Lung (tissue), 12 donors: Measurements from ENCODE around the gene AURKA. TPM values are rescaled to one million over a fixed set of nuclear protein-coding genes. Genes with fewer than 3 reads are reported as not detected.

Experiments
- ATAC-seq: fragments of 200-7000 bp; cut with Tn5 transposase; one replicate; pipeline ENCODE4 v1.9.1; 2020; ENCODE audit warnings: moderate number of reproducible peaks; ENCODE audit not compliant: insufficient read depth, low FRiP score
- DNase-seq, 3 donors: peaks; one replicate each; pipeline ENCODE4 v3.0.0-alpha.2; 2013 to 2017
- H3K27ac ChIP-seq, 2 donors: one replicate each; pipeline ENCODE4 v1.5.1; 2013; ENCODE audit warnings: mild to moderate bottlenecking in 2 of 2, moderate library complexity in 2 of 2, control low read depth in 1 of 2, inconsistent platforms in 1 of 2, low read depth in 1 of 2, low read length in 1 of 2
- H3K27me3 ChIP-seq, 3 donors: one replicate each; pipeline ENCODE4 v1.5.1; 2013; ENCODE audit warnings: low read length in 2 of 3; ENCODE audit not compliant: control insufficient read depth in 3 of 3, insufficient read depth in 3 of 3
- H3K36me3 ChIP-seq, 4 donors: one replicate each; pipeline ENCODE4 v1.5.1; 2013; ENCODE audit warnings: low read length in 4 of 4, mild to moderate bottlenecking in 1 of 4, moderate library complexity in 1 of 4; ENCODE audit not compliant: control insufficient read depth in 4 of 4, insufficient read depth in 4 of 4
- H3K4me1 ChIP-seq, 5 donors: one replicate each; pipeline ENCODE4 v1.5.1; 2013; ENCODE audit warnings: low read length in 5 of 5, mild to moderate bottlenecking in 2 of 5, moderate library complexity in 1 of 5; ENCODE audit not compliant: control insufficient read depth in 5 of 5, insufficient read depth in 5 of 5
- H3K4me3 ChIP-seq: one replicate; pipeline ENCODE4 v1.5.1; 2013; ENCODE audit warnings: mild to moderate bottlenecking, control low read depth, moderate library complexity
- H3K9ac ChIP-seq, 2 donors: one replicate each; pipeline ENCODE4 v1.5.1; 2013; ENCODE audit warnings: low read length in 2 of 2, control low read depth in 1 of 2; ENCODE audit not compliant: insufficient read depth in 1 of 2
- H3K9me3 ChIP-seq, 4 donors: one replicate each; pipeline ENCODE4 v1.5.1; 2013; ENCODE audit warnings: low read length in 3 of 4, mild to moderate bottlenecking in 1 of 4, moderate library complexity in 1 of 4; ENCODE audit not compliant: control insufficient read depth in 4 of 4, insufficient read depth in 3 of 4
- CTCF ChIP-seq: IDR thresholded peaks from 2 replicates; pipeline ENCODE4 v1.5.1; 2012; ENCODE audit warnings: mild to moderate bottlenecking; ENCODE audit errors: control extremely low read depth, extremely low read depth
- WGBS, 2 donors: extraction: QIAGEN DNeasy Blood & Tissue Kit; methylation state at CpG; one replicate each; pipeline ENCODE4 v1.1.7; 2013; 5-methylcytosine and 5-hydroxymethylcytosine counted together
- polyA plus RNA-seq, 2 donors: library from polyadenylated mRNA; stranded (reverse); fragments of 200-250 nt; gene quantifications; one replicate each; pipeline ENCODE4 v1.2.1, GENCODE V29; 2013
- total RNA-seq, 2 donors: library from RNA; depleted of rRNA in 1 of 2; stranded (reverse); fragments of >200 nt in 1 of 2; gene quantifications; one replicate each; pipeline ENCODE4 v1.2.1, GENCODE V29; 2014 to 2021
- donor health status: control.
- donor health status: control.
- donor health status: Bipolar disorder and iron deficiency.
- donor health status: healthy.
- donor health status: DM: yes; HTN: yes; CAD: no.

Gene AURKA
- total and polyA plus RNA-seq, 4 donors, result 1.5 to 6.2 (median 3.2) TPM

- H3K4me3 ChIP-seq, result no peak overlapping the region
- no peak overlapping the region for H3K9ac ChIP-seq
- H3K27ac ChIP-seq, result no peak overlapping the region
- no peaks in the 10 kb centered on the region for H3K9me3 ChIP-seq
- H3K27me3 ChIP-seq, result no peaks in the 10 kb centered on the region
- peaks cover 0 to 61% (median 14%) of the 10 kb centered on the region in 5 donors for H3K4me1 ChIP-seq
- peak in 2 of 3 donors; percentile 92 to 94 for DNase-seq
- WGBS, 2 donors, result 60 to 62% methylated on average over 1 of the region's 1 CpG
- no peak for TF ChIP-seq CTCF
- ATAC-seq, result no peak
- peaks cover 0 to 20% (median 0%) of the 10 kb centered on the region in 4 donors for H3K36me3 ChIP-seq
These were observed 31.9 kb upstream of the AURKA start for GRCh38 chr20:56423886-56424285.

- Histone ChIP-seq H3K36me3 (peaks cover 0 to 22% (median 0%) of the 10 kb centered on the region in 4 donors), H3K9me3 (no peaks in the 10 kb centered on the region), H3K27me3 (no peaks in the 10 kb centered on the region), H3K9ac (no peak overlapping the region), H3K27ac (no peak overlapping the region), H3K4me3 (no peak overlapping the region), H3K4me1 (peaks cover 0 to 59% (median 13%) of the 10 kb centered on the region in 5 donors)
- DNase-seq (no peak), ATAC-seq (no peak)
- TF ChIP-seq CTCF, result no peak
- 82 to 95% methylated on average over 1 of the region's 1 CpG for WGBS, 2 donors
These were observed 31.2 kb upstream of the AURKA start for GRCh38 chr20:56423211-56423610.

GRCh38 chr20:56422824-56423189, 30.8 kb upstream of the AURKA start:
- Histone ChIP-seq H3K27me3 (no peaks in the 10 kb centered on the region), H3K9ac (no peak overlapping the region), H3K9me3 (no peaks in the 10 kb centered on the region), H3K36me3 (peaks cover 0 to 22% (median 0%) of the 10 kb centered on the region in 4 donors), H3K4me3 (no peak overlapping the region), H3K4me1 (peaks cover 0 to 59% (median 12%) of the 10 kb centered on the region in 5 donors), H3K27ac (peak overlapping the region in 1 of 2 donors; percentile 74)
- TF ChIP-seq CTCF, result no peak
- DNase-seq, result no peak
- ATAC-seq, result no peak
- 58% methylated on average over 4 of the region's 4 CpGs for WGBS, 2 donors
